Nephron progenitor cell (in vitro differentiated cells): Measurements from ENCODE around the gene MAPK1.
"Not testable (repeated sequence)": the region's sequence is repeated elsewhere in the genome, so short reads cannot be mapped to it uniquely, and the experiment has no call there.

Experiments
- DNase-seq: peaks from one replicate; pipeline ENCODE4 v3.0.0; 2021
- H3K27ac Mint-ChIP-seq: 2 replicates; pipeline ENCODE4 v1.8.0; 2021; ENCODE audit warnings: mild to moderate bottlenecking, moderate library complexity, mixed read lengths
- H3K27me3 Mint-ChIP-seq: 2 replicates; pipeline ENCODE4 v1.8.0; 2021; ENCODE audit warnings: mild to moderate bottlenecking, low read depth, mixed read lengths; ENCODE audit not compliant: poor library complexity
- H3K36me3 Mint-ChIP-seq: 2 replicates; pipeline ENCODE4 v1.8.0; 2021; ENCODE audit warnings: low read depth, mixed read lengths
- H3K4me1 Mint-ChIP-seq: 2 replicates; pipeline ENCODE4 v1.8.0; 2021; ENCODE audit warnings: mixed read lengths
- H3K4me3 Mint-ChIP-seq: 2 replicates; pipeline ENCODE4 v1.8.0; 2021; ENCODE audit warnings: mild to moderate bottlenecking, moderate library complexity, mixed read lengths
- H3K9me3 Mint-ChIP-seq: 2 replicates; pipeline ENCODE4 v1.8.0; 2021; ENCODE audit warnings: mild to moderate bottlenecking, moderate library complexity, mixed read lengths
- CTCF ChIP-seq: fragments of 200-600 bp; sonication (generic); IDR thresholded peaks from 2 replicates; pipeline ENCODE4 v1.5.0; 2021; ENCODE audit warnings: antibody characterized with exemption

Gene MAPK1

GRCh38 chr22:21807544-21808529, 59.6 kb downstream of the MAPK1 start:
- Mint-ChIP-seq H3K36me3 (peaks cover 71% of the 10 kb centered on the region), H3K4me3 (no peak overlapping the region), H3K27me3 (no peaks in the 10 kb centered on the region), H3K4me1 (peaks cover 6% of the 10 kb centered on the region), H3K9me3 (peaks cover 22% of the 10 kb centered on the region), H3K27ac (peak overlapping the region; percentile 52)
- TF ChIP-seq CTCF = no peak
- DNase-seq = no peak

- not testable (repeated sequence) for H3K4me1 Mint-ChIP-seq, H3K4me3 Mint-ChIP-seq, H3K9me3 Mint-ChIP-seq, H3K27me3 Mint-ChIP-seq, DNase-seq
- Mint-ChIP-seq H3K27ac (peak overlapping the region; percentile 62), H3K36me3 (peaks cover 73% of the 10 kb centered on the region)
Observed at GRCh38 chr22:21805325-21805724, 62.1 kb downstream of the MAPK1 start.

GRCh38 chr22:21803811-21804249, 63.6 kb downstream of the MAPK1 start:
- Mint-ChIP-seq H3K4me1 (no peaks in the 10 kb centered on the region), H3K36me3 (peaks cover 83% of the 10 kb centered on the region), H3K4me3 (no peak overlapping the region), H3K9me3 (no peaks in the 10 kb centered on the region), H3K27ac (no peak overlapping the region), H3K27me3 (no peaks in the 10 kb centered on the region)
- TF ChIP-seq CTCF = no peak
- DNase-seq = no peak

- no peak for DNase-seq
- Mint-ChIP-seq H3K27me3 (no peaks in the 10 kb centered on the region), H3K4me1 (no peaks in the 10 kb centered on the region), H3K4me3 (no peak overlapping the region), H3K36me3 (peaks cover 93% of the 10 kb centered on the region), H3K9me3 (no peaks in the 10 kb centered on the region), H3K27ac (peak overlapping the region; percentile 14)
- TF ChIP-seq CTCF = no peak
Observed at GRCh38 chr22:21802673-21803072, 64.8 kb downstream of the MAPK1 start.

GRCh38 chr22:21802056-21802455, 65.4 kb downstream of the MAPK1 start:
- Mint-ChIP-seq H3K27me3 (no peaks in the 10 kb centered on the region), H3K36me3 (peaks cover 94% of the 10 kb centered on the region), H3K27ac (peak overlapping the region; percentile 61), H3K4me1 (no peaks in the 10 kb centered on the region), H3K4me3 (no peak overlapping the region), H3K9me3 (no peaks in the 10 kb centered on the region)
- TF ChIP-seq CTCF = no peak
- DNase-seq = no peak

- not testable (repeated sequence) for DNase-seq, H3K9me3 Mint-ChIP-seq, H3K27me3 Mint-ChIP-seq, H3K4me3 Mint-ChIP-seq, H3K27ac Mint-ChIP-seq, H3K4me1 Mint-ChIP-seq
- peaks cover 93% of the 10 kb centered on the region for H3K36me3 Mint-ChIP-seq
Observed at GRCh38 chr22:21801304-21801644, 66.2 kb downstream of the MAPK1 start.
